WTC11 (cell line): ENCODE measurements around the gene POLG. TPM values are rescaled to one million over a fixed set of nuclear protein-coding genes. Genes with fewer than 3 reads are reported as not detected.

Experiments
- ATAC-seq: fragments of 200-7000 bp; cut with Tn5 transposase; 2 replicates; pipeline ENCODE4 v1.10.0; 2021; ENCODE audit warnings: mild to moderate bottlenecking, moderate library complexity
- CTCF ChIA-PET: fragments of 300-600 bp; sonication (Branson Sonifier 250); formaldehyde crosslinking; loops from one replicate; lab custom pipeline; 2021; ENCODE audit warnings: antibody characterized with exemption; lab: Charles Lee
- POLR2A ChIA-PET: fragments of 350-600 bp; sonication (Branson Sonifier 250); formaldehyde crosslinking; loops from one replicate; lab custom pipeline; 2021; ENCODE audit warnings: antibody characterized with exemption; lab: Charles Lee
- DNase-seq: peaks from one replicate; pipeline ENCODE4 v3.0.0; 2021; ENCODE audit warnings: low spot score
- H3K27ac Mint-ChIP-seq: 2 replicates; pipeline ENCODE4 v1.8.0; 2021; ENCODE audit warnings: mixed read lengths
- H3K27me3 Mint-ChIP-seq: 2 replicates; pipeline ENCODE4 v1.8.0; 2021; ENCODE audit warnings: low read depth, mild to moderate bottlenecking, moderate library complexity, mixed read lengths
- H3K36me3 Mint-ChIP-seq: 2 replicates; pipeline ENCODE4 v1.8.0; 2021; ENCODE audit warnings: mixed read lengths
- H3K4me1 Mint-ChIP-seq: 2 replicates; pipeline ENCODE4 v1.8.0; 2022; ENCODE audit warnings: mixed read lengths
- H3K4me3 Mint-ChIP-seq: 2 replicates; pipeline ENCODE4 v1.8.0; 2021; ENCODE audit warnings: mild to moderate bottlenecking, moderate library complexity, mixed read lengths
- H3K9me3 Mint-ChIP-seq: 2 replicates; pipeline ENCODE4 v1.8.0; 2021; ENCODE audit warnings: mixed read lengths
- ELF4 ChIP-seq: sonication (generic); formaldehyde crosslinking; IDR thresholded peaks from 2 replicates; pipeline ENCODE4 v1.8.1; 2022; ENCODE audit warnings: low read depth, mild to moderate bottlenecking, moderate library complexity, missing genetic modification reagents
- EMX1 ChIP-seq: fragments of 250-450 bp; sonication (Bioruptor Pico); IDR thresholded peaks from 2 replicates; pipeline ENCODE4 v1.8.0; 2021; ENCODE audit warnings: mild to moderate bottlenecking
- FOXP1 ChIP-seq: sonication (generic); formaldehyde crosslinking; IDR thresholded peaks from 2 replicates; pipeline ENCODE4 v1.8.0; 2022; ENCODE audit warnings: missing genetic modification reagents, mild to moderate bottlenecking, moderate library complexity, borderline replicate concordance
- GTF2I ChIP-seq: fragments of 250-450 bp; sonication (Bioruptor Pico); conservative IDR thresholded peaks from 2 replicates; pipeline ENCODE4 v1.4.0; 2021; ENCODE audit warnings: mild to moderate bottlenecking
- JAZF1 ChIP-seq: fragments of 250-450 bp; sonication (Bioruptor Pico); IDR thresholded peaks from 2 replicates; pipeline ENCODE4 v1.9.0; 2021; ENCODE audit warnings: moderate library complexity, mild to moderate bottlenecking, inconsistent platforms
- JUN ChIP-seq: sonication (generic); formaldehyde crosslinking; IDR thresholded peaks from 2 replicates; pipeline ENCODE4 v1.8.0; 2023; ENCODE audit warnings: mild to moderate bottlenecking, missing genetic modification reagents
- NFE2L1 ChIP-seq: sonication (generic); formaldehyde crosslinking; IDR thresholded peaks from 2 replicates; pipeline ENCODE4 v1.8.1; 2023; ENCODE audit warnings: missing genetic modification reagents
- NR2C2 ChIP-seq: sonication (generic); formaldehyde crosslinking; IDR thresholded peaks from 2 replicates; pipeline ENCODE4 v1.8.0; 2022; ENCODE audit warnings: mild to moderate bottlenecking, missing genetic modification reagents
- SOX15 ChIP-seq: fragments of 250-450 bp; sonication (Bioruptor Pico); IDR thresholded peaks from 2 replicates; pipeline ENCODE4 v1.9.0; 2021; ENCODE audit warnings: mild to moderate bottlenecking
- SP1 ChIP-seq: sonication (generic); formaldehyde crosslinking; conservative IDR thresholded peaks from 2 replicates; pipeline ENCODE4 v1.8.1; 2022; ENCODE audit warnings: missing genetic modification reagents
- TEAD4 ChIP-seq: sonication (generic); formaldehyde crosslinking; IDR thresholded peaks from 2 replicates; pipeline ENCODE4 v1.8.0; 2022; ENCODE audit warnings: mild to moderate bottlenecking, missing genetic modification reagents
- ZNF219 ChIP-seq: sonication (generic); formaldehyde crosslinking; IDR thresholded peaks from 2 replicates; pipeline ENCODE4 v1.8.0; 2023; ENCODE audit warnings: missing genetic modification reagents, mild to moderate bottlenecking, borderline replicate concordance
- total RNA-seq: library from RNA; stranded (reverse); gene quantifications from 3 replicates; pipeline ENCODE4 v1.2.3, GENCODE V29; 2021
- TF ChIP-seq, protein P1 (sequence below): fragments of 250-450 bp; sonication (Bioruptor Pico); IDR thresholded peaks from 2 replicates; pipeline ENCODE4 v2.1.2; 2022; ENCODE audit warnings: mild to moderate bottlenecking, moderate library complexity
- TF ChIP-seq, protein P2 (sequence below): sonication (generic); formaldehyde crosslinking; IDR thresholded peaks from 2 replicates; pipeline ENCODE4 v1.8.0; 2022; ENCODE audit warnings: mild to moderate bottlenecking, missing genetic modification reagents
- TF ChIP-seq, protein P3 (sequence below): sonication (generic); formaldehyde crosslinking; IDR thresholded peaks from 2 replicates; pipeline ENCODE4 v1.8.0; 2022; ENCODE audit warnings: mild to moderate bottlenecking, missing genetic modification reagents
- TF ChIP-seq, protein P4 (sequence below): fragments of 250-450 bp; sonication (Bioruptor Pico); IDR thresholded peaks from 2 replicates; pipeline ENCODE4 v1.9.0; 2021; ENCODE audit warnings: mild to moderate bottlenecking
- TF ChIP-seq, protein P5 (sequence below): sonication (generic); formaldehyde crosslinking; IDR thresholded peaks from 2 replicates; pipeline ENCODE4 v1.8.1; 2022; ENCODE audit warnings: low read depth, missing genetic modification reagents, borderline replicate concordance
- TF ChIP-seq, protein P6 (sequence below): sonication (generic); formaldehyde crosslinking; IDR thresholded peaks from 2 replicates; pipeline ENCODE4 v1.8.0; 2023; ENCODE audit warnings: missing genetic modification reagents
- TF ChIP-seq, protein P7 (sequence below): fragments of 250-450 bp; sonication (Bioruptor Pico); IDR thresholded peaks from 2 replicates; pipeline ENCODE4 v1.9.0; 2021; ENCODE audit warnings: moderate library complexity, mild to moderate bottlenecking, inconsistent platforms, borderline replicate concordance
- TF ChIP-seq, protein P8 (sequence below): fragments of 250-450 bp; sonication (Bioruptor Pico); IDR thresholded peaks from 2 replicates; pipeline ENCODE4 v1.9.0; 2021; ENCODE audit warnings: mild to moderate bottlenecking

POLG gene
- total RNA-seq, 1 experiment from 2014 or later = 76.2 TPM

DNA sequence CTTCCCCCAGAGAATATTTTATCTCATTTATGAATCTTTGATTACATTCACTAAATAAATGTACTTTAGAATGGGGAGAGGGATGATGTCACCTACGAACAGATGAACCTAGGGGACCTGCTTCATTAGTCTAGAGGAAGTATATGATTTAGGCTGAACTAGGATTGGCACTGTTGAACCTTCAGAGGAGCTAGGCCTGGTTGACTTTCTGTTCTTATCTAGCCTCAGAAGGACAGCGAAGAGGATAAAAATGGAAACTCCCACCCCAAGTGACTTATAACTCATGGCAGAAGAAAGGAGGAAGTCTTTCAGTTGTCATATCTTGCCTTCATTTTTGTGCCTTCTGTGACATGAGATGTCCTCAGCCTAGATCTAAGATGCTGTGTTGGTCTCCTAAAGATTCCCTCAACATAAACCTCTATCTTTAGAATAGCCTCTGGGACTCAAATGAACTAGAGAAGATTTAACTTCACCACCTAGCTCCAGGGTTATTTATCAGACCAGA, 42.6 kb downstream of the POLG start:
- H3K4me3 Mint-ChIP-seq = no peak overlapping the region
- H3K4me1 Mint-ChIP-seq = no peaks in the 10 kb centered on the region
- DNase-seq = no peak
- ChIA-PET POLR2A (no interaction called here), CTCF (interaction anchor here (3.1 kb wide), 1 partner anchor 85 kb away, joined by 11 read pairs; no protein-coding TSS in a partner anchor)
- TF ChIP-seq SP1 (CRISPR knock-in tag) (no peak), NFE2L1 (no peak), NR2C2 (CRISPR knock-in tag) (no peak), ELF4 (no peak), ZNF219 (CRISPR knock-in tag) (no peak), TEAD4 (no peak), JUN (CRISPR knock-in tag) (no peak)
- TF ChIP-seq, protein P1, sequence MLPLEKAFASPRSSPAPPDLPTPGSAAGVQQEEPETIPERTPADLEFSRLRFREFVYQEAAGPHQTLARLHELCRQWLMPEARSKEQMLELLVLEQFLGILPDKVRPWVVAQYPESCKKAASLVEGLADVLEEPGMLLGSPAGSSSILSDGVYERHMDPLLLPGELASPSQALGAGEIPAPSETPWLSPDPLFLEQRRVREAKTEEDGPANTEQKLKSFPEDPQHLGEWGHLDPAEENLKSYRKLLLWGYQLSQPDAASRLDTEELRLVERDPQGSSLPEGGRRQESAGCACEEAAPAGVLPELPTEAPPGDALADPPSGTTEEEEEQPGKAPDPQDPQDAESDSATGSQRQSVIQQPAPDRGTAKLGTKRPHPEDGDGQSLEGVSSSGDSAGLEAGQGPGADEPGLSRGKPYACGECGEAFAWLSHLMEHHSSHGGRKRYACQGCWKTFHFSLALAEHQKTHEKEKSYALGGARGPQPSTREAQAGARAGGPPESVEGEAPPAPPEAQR (CRISPR knock-in tag) = no peak
- TF ChIP-seq, protein P2, sequence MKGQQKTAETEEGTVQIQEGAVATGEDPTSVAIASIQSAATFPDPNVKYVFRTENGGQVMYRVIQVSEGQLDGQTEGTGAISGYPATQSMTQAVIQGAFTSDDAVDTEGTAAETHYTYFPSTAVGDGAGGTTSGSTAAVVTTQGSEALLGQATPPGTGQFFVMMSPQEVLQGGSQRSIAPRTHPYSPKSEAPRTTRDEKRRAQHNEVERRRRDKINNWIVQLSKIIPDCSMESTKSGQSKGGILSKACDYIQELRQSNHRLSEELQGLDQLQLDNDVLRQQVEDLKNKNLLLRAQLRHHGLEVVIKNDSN = no peak
- TF ChIP-seq, all 79 proteins: peak for 0
- no peaks in the 10 kb centered on the region for H3K27me3 Mint-ChIP-seq
- H3K27ac Mint-ChIP-seq = no peak overlapping the region
- no peaks in the 10 kb centered on the region; the same call in 1 of the 2 replicates for H3K9me3 Mint-ChIP-seq
- ATAC-seq = no peak
- peaks cover 66% of the 10 kb centered on the region for H3K36me3 Mint-ChIP-seq

DNA sequence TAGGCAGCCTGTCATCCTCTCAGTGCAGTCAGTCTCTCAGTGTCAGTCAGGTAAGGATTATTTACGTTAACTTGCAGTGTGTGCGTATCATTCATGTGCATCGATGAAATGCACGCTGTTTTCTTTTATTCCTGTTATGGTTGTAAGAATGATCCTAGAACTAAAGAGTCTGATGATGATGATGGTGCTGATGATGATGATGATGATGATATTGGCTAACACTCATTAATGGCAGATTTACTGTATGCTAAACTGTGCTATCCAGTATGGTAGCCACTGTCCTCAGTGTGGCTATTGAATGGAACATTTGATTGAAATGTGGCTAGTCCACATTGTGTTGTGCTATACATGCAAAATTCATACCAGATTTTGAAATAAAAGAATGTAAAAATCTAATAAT, 51.4 kb downstream of the POLG start:
- no peaks in the 10 kb centered on the region for H3K4me1 Mint-ChIP-seq
- ChIA-PET CTCF (interaction anchor here (1.2 kb wide), 1 partner anchor 77 kb away, joined by 4 read pairs; no protein-coding TSS in a partner anchor), POLR2A (no interaction called here)
- no peak overlapping the region for H3K27ac Mint-ChIP-seq
- DNase-seq = no peak
- no peak for ATAC-seq
- no peak for TF ChIP-seq GTF2I (CRISPR knock-in tag)
- TF ChIP-seq JAZF1 (CRISPR knock-in tag) = no peak
- TF ChIP-seq SOX15 = no peak
- TF ChIP-seq, protein P3, sequence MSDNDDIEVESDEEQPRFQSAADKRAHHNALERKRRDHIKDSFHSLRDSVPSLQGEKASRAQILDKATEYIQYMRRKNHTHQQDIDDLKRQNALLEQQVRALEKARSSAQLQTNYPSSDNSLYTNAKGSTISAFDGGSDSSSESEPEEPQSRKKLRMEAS = no peak
- TF ChIP-seq, protein P4, sequence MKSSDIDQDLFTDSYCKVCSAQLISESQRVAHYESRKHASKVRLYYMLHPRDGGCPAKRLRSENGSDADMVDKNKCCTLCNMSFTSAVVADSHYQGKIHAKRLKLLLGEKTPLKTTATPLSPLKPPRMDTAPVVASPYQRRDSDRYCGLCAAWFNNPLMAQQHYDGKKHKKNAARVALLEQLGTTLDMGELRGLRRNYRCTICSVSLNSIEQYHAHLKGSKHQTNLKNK (CRISPR knock-in tag) = no peak
- TF ChIP-seq, protein P5, sequence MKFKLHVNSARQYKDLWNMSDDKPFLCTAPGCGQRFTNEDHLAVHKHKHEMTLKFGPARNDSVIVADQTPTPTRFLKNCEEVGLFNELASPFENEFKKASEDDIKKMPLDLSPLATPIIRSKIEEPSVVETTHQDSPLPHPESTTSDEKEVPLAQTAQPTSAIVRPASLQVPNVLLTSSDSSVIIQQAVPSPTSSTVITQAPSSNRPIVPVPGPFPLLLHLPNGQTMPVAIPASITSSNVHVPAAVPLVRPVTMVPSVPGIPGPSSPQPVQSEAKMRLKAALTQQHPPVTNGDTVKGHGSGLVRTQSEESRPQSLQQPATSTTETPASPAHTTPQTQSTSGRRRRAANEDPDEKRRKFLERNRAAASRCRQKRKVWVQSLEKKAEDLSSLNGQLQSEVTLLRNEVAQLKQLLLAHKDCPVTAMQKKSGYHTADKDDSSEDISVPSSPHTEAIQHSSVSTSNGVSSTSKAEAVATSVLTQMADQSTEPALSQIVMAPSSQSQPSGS (CRISPR knock-in tag) = no peak
- TF ChIP-seq, protein P6, sequence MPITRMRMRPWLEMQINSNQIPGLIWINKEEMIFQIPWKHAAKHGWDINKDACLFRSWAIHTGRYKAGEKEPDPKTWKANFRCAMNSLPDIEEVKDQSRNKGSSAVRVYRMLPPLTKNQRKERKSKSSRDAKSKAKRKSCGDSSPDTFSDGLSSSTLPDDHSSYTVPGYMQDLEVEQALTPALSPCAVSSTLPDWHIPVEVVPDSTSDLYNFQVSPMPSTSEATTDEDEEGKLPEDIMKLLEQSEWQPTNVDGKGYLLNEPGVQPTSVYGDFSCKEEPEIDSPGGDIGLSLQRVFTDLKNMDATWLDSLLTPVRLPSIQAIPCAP (CRISPR knock-in tag) = no peak
- TF ChIP-seq FOXP1 (CRISPR knock-in tag) = no peak
- no peak for TF ChIP-seq EMX1 (CRISPR knock-in tag)
- TF ChIP-seq, protein P7, sequence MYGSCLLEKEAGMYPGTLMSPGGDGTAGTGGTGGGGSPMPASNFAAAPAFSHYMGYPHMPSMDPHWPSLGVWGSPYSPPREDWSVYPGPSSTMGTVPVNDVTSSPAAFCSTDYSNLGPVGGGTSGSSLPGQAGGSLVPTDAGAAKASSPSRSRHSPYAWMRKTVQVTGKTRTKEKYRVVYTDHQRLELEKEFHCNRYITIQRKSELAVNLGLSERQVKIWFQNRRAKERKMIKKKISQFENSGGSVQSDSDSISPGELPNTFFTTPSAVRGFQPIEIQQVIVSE (CRISPR knock-in tag) = no peak
- TF ChIP-seq, protein P8, sequence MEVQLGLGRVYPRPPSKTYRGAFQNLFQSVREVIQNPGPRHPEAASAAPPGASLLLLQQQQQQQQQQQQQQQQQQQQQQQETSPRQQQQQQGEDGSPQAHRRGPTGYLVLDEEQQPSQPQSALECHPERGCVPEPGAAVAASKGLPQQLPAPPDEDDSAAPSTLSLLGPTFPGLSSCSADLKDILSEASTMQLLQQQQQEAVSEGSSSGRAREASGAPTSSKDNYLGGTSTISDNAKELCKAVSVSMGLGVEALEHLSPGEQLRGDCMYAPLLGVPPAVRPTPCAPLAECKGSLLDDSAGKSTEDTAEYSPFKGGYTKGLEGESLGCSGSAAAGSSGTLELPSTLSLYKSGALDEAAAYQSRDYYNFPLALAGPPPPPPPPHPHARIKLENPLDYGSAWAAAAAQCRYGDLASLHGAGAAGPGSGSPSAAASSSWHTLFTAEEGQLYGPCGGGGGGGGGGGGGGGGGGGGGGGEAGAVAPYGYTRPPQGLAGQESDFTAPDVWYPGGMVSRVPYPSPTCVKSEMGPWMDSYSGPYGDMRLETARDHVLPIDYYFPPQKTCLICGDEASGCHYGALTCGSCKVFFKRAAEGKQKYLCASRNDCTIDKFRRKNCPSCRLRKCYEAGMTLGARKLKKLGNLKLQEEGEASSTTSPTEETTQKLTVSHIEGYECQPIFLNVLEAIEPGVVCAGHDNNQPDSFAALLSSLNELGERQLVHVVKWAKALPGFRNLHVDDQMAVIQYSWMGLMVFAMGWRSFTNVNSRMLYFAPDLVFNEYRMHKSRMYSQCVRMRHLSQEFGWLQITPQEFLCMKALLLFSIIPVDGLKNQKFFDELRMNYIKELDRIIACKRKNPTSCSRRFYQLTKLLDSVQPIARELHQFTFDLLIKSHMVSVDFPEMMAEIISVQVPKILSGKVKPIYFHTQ (CRISPR knock-in tag) = no peak
- no peak overlapping the region for H3K4me3 Mint-ChIP-seq
- H3K27me3 Mint-ChIP-seq = no peaks in the 10 kb centered on the region
- H3K9me3 Mint-ChIP-seq = peaks cover 8% of the 10 kb centered on the region
- peaks cover 68% of the 10 kb centered on the region for H3K36me3 Mint-ChIP-seq
